Measurements from ENCODE around the gene ODF4.

GRCh38 chr17:8376271-8377067 lies 36.8 kb downstream of the ODF4 start, which contains the start of gene KRABD2:
- TF ChIP-seq, protein P1, sequence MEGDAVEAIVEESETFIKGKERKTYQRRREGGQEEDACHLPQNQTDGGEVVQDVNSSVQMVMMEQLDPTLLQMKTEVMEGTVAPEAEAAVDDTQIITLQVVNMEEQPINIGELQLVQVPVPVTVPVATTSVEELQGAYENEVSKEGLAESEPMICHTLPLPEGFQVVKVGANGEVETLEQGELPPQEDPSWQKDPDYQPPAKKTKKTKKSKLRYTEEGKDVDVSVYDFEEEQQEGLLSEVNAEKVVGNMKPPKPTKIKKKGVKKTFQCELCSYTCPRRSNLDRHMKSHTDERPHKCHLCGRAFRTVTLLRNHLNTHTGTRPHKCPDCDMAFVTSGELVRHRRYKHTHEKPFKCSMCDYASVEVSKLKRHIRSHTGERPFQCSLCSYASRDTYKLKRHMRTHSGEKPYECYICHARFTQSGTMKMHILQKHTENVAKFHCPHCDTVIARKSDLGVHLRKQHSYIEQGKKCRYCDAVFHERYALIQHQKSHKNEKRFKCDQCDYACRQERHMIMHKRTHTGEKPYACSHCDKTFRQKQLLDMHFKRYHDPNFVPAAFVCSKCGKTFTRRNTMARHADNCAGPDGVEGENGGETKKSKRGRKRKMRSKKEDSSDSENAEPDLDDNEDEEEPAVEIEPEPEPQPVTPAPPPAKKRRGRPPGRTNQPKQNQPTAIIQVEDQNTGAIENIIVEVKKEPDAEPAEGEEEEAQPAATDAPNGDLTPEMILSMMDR (IDR thresholded peaks at IDR 0.05), result peak; percentile 69
- TF ChIP-seq ZFX (IDR thresholded peaks at IDR 0.05; ENCODE audit: borderline replicate concordance), result no peak

Measured in 22Rv1 (cell line).